Neuronal stem cell (in vitro differentiated cells): ENCODE data around the gene SPIN1.

ENCODE experiments used
- DNase-seq: peaks from one replicate; pipeline ENCODE4 v3.0.0-alpha.2; 2013; ENCODE audit warnings: low spot score
- H2AFZ ChIP-seq: one replicate; pipeline ENCODE4 v1.6.1; 2013; ENCODE audit warnings: mild to moderate bottlenecking, low read length, inconsistent platforms
- H2AK5ac ChIP-seq: 2 replicates; pipeline ENCODE4 v1.6.1; 2013; ENCODE audit warnings: low read depth, mild to moderate bottlenecking, inconsistent platforms, low read length, moderate library complexity, mixed read lengths
- H2BK120ac ChIP-seq: 2 replicates; pipeline ENCODE4 v1.6.1; 2013; ENCODE audit warnings: low read depth, mild to moderate bottlenecking, inconsistent platforms, low read length, moderate library complexity, mixed read lengths
- H2BK12ac ChIP-seq: one replicate; pipeline ENCODE4 v1.6.1; 2013; ENCODE audit warnings: low read length, inconsistent platforms
- H2BK15ac ChIP-seq: 2 replicates; pipeline ENCODE4 v1.6.1; 2013; ENCODE audit warnings: mild to moderate bottlenecking, low read length, inconsistent platforms, mixed read lengths
- H2BK5ac ChIP-seq: one replicate; pipeline ENCODE4 v1.6.1; 2013; ENCODE audit warnings: inconsistent platforms, mild to moderate bottlenecking, low read length, moderate library complexity
- H3K14ac ChIP-seq: one replicate; pipeline ENCODE4 v1.6.1; 2013; ENCODE audit warnings: low read length, inconsistent platforms
- H3K18ac ChIP-seq: 2 replicates; pipeline ENCODE4 v1.6.1; 2013; ENCODE audit warnings: low read length, inconsistent platforms
- H3K23ac ChIP-seq: 2 replicates; pipeline ENCODE4 v1.6.1; 2013; ENCODE audit warnings: low read depth, mild to moderate bottlenecking, mixed read lengths, low read length, inconsistent platforms; ENCODE audit not compliant: poor library complexity
- H3K27ac ChIP-seq: replicated peaks from 3 replicates; pipeline ENCODE4 v1.5.1; 2013; ENCODE audit warnings: low read length, inconsistent platforms
- H3K27me3 ChIP-seq, 3 experiments: 2 replicates each; pipeline ENCODE4 v1.6.1; 2013; ENCODE audit warnings: low read length in 3 of 3, mild to moderate bottlenecking in 2 of 3, inconsistent platforms in 1 of 3, low read depth in 1 of 3, mixed read lengths in 1 of 3, moderate library complexity in 1 of 3; ENCODE audit not compliant: control insufficient read depth in 3 of 3, insufficient read depth in 3 of 3
- H3K36me3 ChIP-seq, 2 donors: replicated peaks in 1 of 2; 2 replicates each; pipeline ENCODE4 v1.6.1; 2013; ENCODE audit warnings: low read length in 2 of 2; ENCODE audit not compliant: control insufficient read depth in 2 of 2, insufficient read depth in 2 of 2
- H3K4ac ChIP-seq: 2 replicates; pipeline ENCODE4 v1.6.1; 2013; ENCODE audit warnings: inconsistent platforms, mild to moderate bottlenecking, low read length, moderate library complexity
- H3K4me1 ChIP-seq, 2 donors: 1 replicate in 1 of 2; 2 replicates in 1 of 2; pipeline ENCODE4 v1.6.1; 2013; ENCODE audit warnings: low read length in 2 of 2, low read depth in 1 of 2; ENCODE audit not compliant: control insufficient read depth in 2 of 2, insufficient read depth in 1 of 2
- H3K4me2 ChIP-seq: one replicate; pipeline ENCODE4 v1.6.1; 2013; ENCODE audit warnings: mild to moderate bottlenecking, low read length, inconsistent platforms; ENCODE audit not compliant: insufficient read depth, poor library complexity, severe bottlenecking
- H3K4me3 ChIP-seq, 2 donors: 2 replicates each; pipeline ENCODE4 v1.5.1; 2013; ENCODE audit warnings: low read length in 2 of 2, mild to moderate bottlenecking in 2 of 2, inconsistent platforms in 1 of 2, moderate library complexity in 1 of 2
- H3K79me1 ChIP-seq: one replicate; pipeline ENCODE4 v1.6.1; 2013; ENCODE audit warnings: low read depth, mild to moderate bottlenecking, inconsistent platforms, low read length, moderate library complexity
- H3K9ac ChIP-seq: one replicate; pipeline ENCODE4 v1.6.1; 2013; ENCODE audit warnings: mild to moderate bottlenecking, low read depth, low read length, inconsistent platforms; ENCODE audit not compliant: poor library complexity
- H3K9me3 ChIP-seq, 2 donors: replicated peaks in 1 of 2; 2 replicates each; pipeline versions ENCODE3 to v1.6.1; 2013; ENCODE audit warnings: low read length in 2 of 2, mild to moderate bottlenecking in 2 of 2, inconsistent platforms in 1 of 2, low read depth in 1 of 2, mixed read lengths in 1 of 2, moderate library complexity in 1 of 2; ENCODE audit not compliant: control insufficient read depth in 2 of 2, insufficient read depth in 1 of 2
- H4K8ac ChIP-seq: one replicate; pipeline ENCODE4 v1.6.1; 2013; ENCODE audit warnings: low read depth, mild to moderate bottlenecking, inconsistent platforms, low read length, moderate library complexity
- H4K91ac ChIP-seq: one replicate; pipeline ENCODE4 v1.6.1; 2013; ENCODE audit warnings: low read length, low read depth, mild to moderate bottlenecking, inconsistent platforms; ENCODE audit not compliant: poor library complexity
- WGBS, 2 donors: extraction: QIAGEN DNeasy Blood & Tissue Kit; methylation state at CpG; one replicate each; pipeline ENCODE4 v1.1.7; 2013; ENCODE audit warnings: missing lambda C conversion rate in 2 of 2, mixed read lengths in 1 of 2; ENCODE audit not compliant: insufficient read length in 2 of 2, insufficient replicate concordance in 1 of 2; ENCODE audit errors: extremely low coverage in 2 of 2; 5-methylcytosine and 5-hydroxymethylcytosine counted together

SPIN1 gene

GRCh38 chr9:88527618-88528017 lies 139.4 kb downstream of the SPIN1 start:
- H3K79me1 ChIP-seq = no peaks in the 10 kb centered on the region
- H3K9me3 ChIP-seq = no peaks in the 10 kb centered on the region
- no peak overlapping the region for H3K4me2 ChIP-seq
- no peak overlapping the region for H3K9ac ChIP-seq
- no peak overlapping the region for H2BK12ac ChIP-seq
- H2AK5ac ChIP-seq = no peak overlapping the region
- no peak overlapping the region for H3K4me3 ChIP-seq
- no peak overlapping the region for H3K18ac ChIP-seq
- no peak overlapping the region for H2BK15ac ChIP-seq
- no peak overlapping the region for H2AFZ ChIP-seq
- peaks cover 0 to 2% of the 10 kb centered on the region in 2 donors for H3K4me1 ChIP-seq
- no CpG with 5 or more reads among the region's 7 CpGs for WGBS, 2 donors
- H3K36me3 ChIP-seq = no peaks in the 10 kb centered on the region
- no peak overlapping the region for H2BK120ac ChIP-seq
- no peak overlapping the region for H4K91ac ChIP-seq
- no peak overlapping the region for H3K14ac ChIP-seq
- no peak for DNase-seq
- no peak overlapping the region for H4K8ac ChIP-seq
- H2BK5ac ChIP-seq = no peak overlapping the region
- no peak overlapping the region for H3K4ac ChIP-seq
- no peak overlapping the region for H3K23ac ChIP-seq
- peaks cover 0 to 17% (median 6%) of the 10 kb centered on the region in 3 experiments for H3K27me3 ChIP-seq
- no peak overlapping the region for H3K27ac ChIP-seq
